GM10847 (cell line): ENCODE data around the gene VWA1.

Experiments
- POLR2A ChIP-seq: IDR thresholded peaks from 2 replicates; pipeline ENCODE4 v1.6.1; 2011; ENCODE audit not compliant: insufficient read length; ENCODE audit errors: extremely low read depth

Gene VWA1

GRCh38 chr1:1435106-1435903, at the start of gene VWA1:
Gene VWA1 (plus strand): TSS chr1:1435690. CDS start chr1:1435749, 59 bp downstream.
- no peak for TF ChIP-seq POLR2A

GRCh38 chr1:1385931-1386330, 49.6 kb upstream of the VWA1 start:
- TF ChIP-seq POLR2A: no peak

GRCh38 chr1:1387098-1388077, 48.1 kb upstream of the VWA1 start:
- no peak for TF ChIP-seq POLR2A

- TF ChIP-seq POLR2A: no peak
Observed at GRCh38 chr1:1388078-1388472, 47.4 kb upstream of the VWA1 start.

- TF ChIP-seq POLR2A: no peak
Observed at GRCh38 chr1:1390675-1391074, 44.8 kb upstream of the VWA1 start.

GRCh38 chr1:1391225-1391624, 44.3 kb upstream of the VWA1 start:
- TF ChIP-seq POLR2A: no peak

- no peak for TF ChIP-seq POLR2A
Observed at GRCh38 chr1:1393014-1393413, 42.5 kb upstream of the VWA1 start.

GRCh38 chr1:1393428-1393827, 42.1 kb upstream of the VWA1 start:
- TF ChIP-seq POLR2A: no peak

GRCh38 chr1:1394116-1394515, 41.4 kb upstream of the VWA1 start:
- TF ChIP-seq POLR2A: no peak

- no peak for TF ChIP-seq POLR2A
Observed at GRCh38 chr1:1395166-1395565, 40.3 kb upstream of the VWA1 start.

GRCh38 chr1:1397839-1398523, 37.5 kb upstream of the VWA1 start:
- no peak for TF ChIP-seq POLR2A

GRCh38 chr1:1398677-1399186, 36.8 kb upstream of the VWA1 start:
- no peak for TF ChIP-seq POLR2A

- peak; percentile 87 for TF ChIP-seq POLR2A
Observed at GRCh38 chr1:1399187-1399871, 36.2 kb upstream of the VWA1 start, which contains the start of gene CCNL2. Gene CCNL2 (minus strand): TSS chr1:1399335. CDS start chr1:1399306, 29 bp downstream.

- TF ChIP-seq POLR2A: no peak
Observed at GRCh38 chr1:1399872-1400575, 35.5 kb upstream of the VWA1 start.
